Brain microvascular endothelial cell (primary cell): ENCODE measurements around the gene IL1B.

ENCODE experiments used
- DNase-seq: peaks from one replicate; pipeline ENCODE4 v3.0.0-alpha.2; 2020
- H3K27ac ChIP-seq: fragments of 250-450 bp; sonication (Bioruptor Pico); 2 replicates; pipeline ENCODE4 v1.5.1; 2020; ENCODE audit warnings: mild to moderate bottlenecking, moderate library complexity
- H3K27me3 ChIP-seq: fragments of 250-450 bp; sonication (Bioruptor Pico); replicated peaks from 2 replicates; pipeline ENCODE4 v1.5.1; 2020; ENCODE audit warnings: mild to moderate bottlenecking
- H3K36me3 ChIP-seq: fragments of 250-450 bp; sonication (Bioruptor Pico); replicated peaks from 2 replicates; pipeline ENCODE4 v1.5.1; 2020; ENCODE audit warnings: mild to moderate bottlenecking
- H3K4me3 ChIP-seq: 2 replicates; pipeline ENCODE4 v1.5.1; 2011; ENCODE audit warnings: low read depth, mild to moderate bottlenecking, control low read depth, low read length, moderate library complexity
- in situ Hi-C: cut with HindIII; loops from 2 replicates; pipeline ENCODE4 v1.10.0; 2017; ENCODE audit warnings: low sequenced_read_pairs, low pct_ligation_motif_present
- TF ChIP-seq, protein P1 (sequence below): IDR thresholded peaks from 2 replicates; pipeline ENCODE4 v1.5.1; 2011; ENCODE audit warnings: low read depth, mild to moderate bottlenecking, moderate library complexity, low read length, control low read depth, inconsistent platforms; ENCODE audit errors: missing control alignments

The IL1B gene

GRCh38 chr2:112824694-112825085 lies 11.9 kb downstream of the IL1B start:
- no peaks in the 10 kb centered on the region for H3K27me3 ChIP-seq
- H3K36me3 ChIP-seq: no peaks in the 10 kb centered on the region
- no peak overlapping the region for H3K4me3 ChIP-seq
- no peak for DNase-seq
- TF ChIP-seq, protein P1, sequence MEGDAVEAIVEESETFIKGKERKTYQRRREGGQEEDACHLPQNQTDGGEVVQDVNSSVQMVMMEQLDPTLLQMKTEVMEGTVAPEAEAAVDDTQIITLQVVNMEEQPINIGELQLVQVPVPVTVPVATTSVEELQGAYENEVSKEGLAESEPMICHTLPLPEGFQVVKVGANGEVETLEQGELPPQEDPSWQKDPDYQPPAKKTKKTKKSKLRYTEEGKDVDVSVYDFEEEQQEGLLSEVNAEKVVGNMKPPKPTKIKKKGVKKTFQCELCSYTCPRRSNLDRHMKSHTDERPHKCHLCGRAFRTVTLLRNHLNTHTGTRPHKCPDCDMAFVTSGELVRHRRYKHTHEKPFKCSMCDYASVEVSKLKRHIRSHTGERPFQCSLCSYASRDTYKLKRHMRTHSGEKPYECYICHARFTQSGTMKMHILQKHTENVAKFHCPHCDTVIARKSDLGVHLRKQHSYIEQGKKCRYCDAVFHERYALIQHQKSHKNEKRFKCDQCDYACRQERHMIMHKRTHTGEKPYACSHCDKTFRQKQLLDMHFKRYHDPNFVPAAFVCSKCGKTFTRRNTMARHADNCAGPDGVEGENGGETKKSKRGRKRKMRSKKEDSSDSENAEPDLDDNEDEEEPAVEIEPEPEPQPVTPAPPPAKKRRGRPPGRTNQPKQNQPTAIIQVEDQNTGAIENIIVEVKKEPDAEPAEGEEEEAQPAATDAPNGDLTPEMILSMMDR: no peak
- peak overlapping the region; percentile 8 for H3K27ac ChIP-seq
- in situ Hi-C loops: no loop called here

- Histone ChIP-seq H3K36me3 (no peaks in the 10 kb centered on the region), H3K4me3 (no peak overlapping the region), H3K27me3 (no peaks in the 10 kb centered on the region), H3K27ac (no peak overlapping the region)
- in situ Hi-C loops: no loop called here
- TF ChIP-seq, protein P1: no peak
- DNase-seq: no peak
These were observed 14.9 kb downstream of the IL1B start for GRCh38 chr2:112821682-112822081.

GRCh38 chr2:112821142-112821541 lies 15.4 kb downstream of the IL1B start:
- DNase-seq: no peak
- TF ChIP-seq, protein P1: no peak
- Histone ChIP-seq H3K36me3 (no peaks in the 10 kb centered on the region), H3K27ac (no peak overlapping the region), H3K27me3 (no peaks in the 10 kb centered on the region), H3K4me3 (no peak overlapping the region)
- in situ Hi-C loops: no loop called here

- no peak overlapping the region for H3K4me3 ChIP-seq
- H3K27me3 ChIP-seq: no peaks in the 10 kb centered on the region
- DNase-seq: no peak
- TF ChIP-seq, protein P1: no peak
- in situ Hi-C loops: no loop called here
- H3K27ac ChIP-seq: no peak overlapping the region
- H3K36me3 ChIP-seq: no peaks in the 10 kb centered on the region
These were observed 16.2 kb downstream of the IL1B start for GRCh38 chr2:112820343-112820742.

- in situ Hi-C loops: no loop called here
- TF ChIP-seq, protein P1: no peak
- Histone ChIP-seq H3K27ac (no peak overlapping the region), H3K36me3 (no peaks in the 10 kb centered on the region), H3K27me3 (no peaks in the 10 kb centered on the region), H3K4me3 (no peak overlapping the region)
- DNase-seq: no peak
These were observed 17.5 kb downstream of the IL1B start for GRCh38 chr2:112819081-112819480.

DNA sequence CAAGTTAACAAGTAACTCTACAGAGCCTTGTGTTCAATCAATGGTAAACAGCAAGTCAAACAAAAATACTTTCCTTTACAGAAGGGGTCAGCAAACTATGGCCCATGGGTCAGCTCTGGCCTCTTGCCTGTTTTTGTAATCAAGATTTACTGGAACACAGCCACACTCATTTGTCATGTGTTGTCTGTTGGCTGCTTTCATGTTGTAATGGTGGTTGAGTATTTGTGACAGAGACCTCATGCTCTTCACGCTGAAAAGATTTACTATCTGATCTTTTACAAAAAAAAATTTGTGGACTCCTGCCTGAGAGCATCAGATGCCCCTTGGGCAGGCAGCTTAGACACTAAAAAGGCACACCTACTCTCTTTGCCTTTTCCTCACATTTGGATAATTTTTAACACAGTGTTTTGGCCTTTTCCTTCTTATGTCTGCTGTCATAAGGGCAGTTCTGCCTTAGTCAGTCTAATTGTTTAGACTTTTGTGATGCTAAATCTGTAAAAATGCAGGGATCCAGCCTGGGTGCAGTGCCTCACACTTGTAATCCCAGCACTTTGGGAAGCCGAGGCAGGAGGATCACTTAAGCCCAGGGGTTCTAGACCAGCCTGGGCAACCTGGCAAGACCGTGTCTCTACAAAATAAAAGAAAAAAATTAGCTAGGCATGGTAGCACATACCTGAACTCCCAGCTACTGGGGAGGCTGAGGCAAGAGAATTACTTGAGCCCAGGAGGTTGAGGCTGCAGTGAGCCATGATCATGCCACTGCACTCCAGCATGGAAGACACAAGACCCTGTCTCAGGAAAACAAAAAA lies 18.3 kb downstream of the IL1B start:
- Histone ChIP-seq H3K36me3 (no peaks in the 10 kb centered on the region), H3K27me3 (no peaks in the 10 kb centered on the region), H3K4me3 (no peak overlapping the region), H3K27ac (no peak overlapping the region)
- no peak for DNase-seq
- TF ChIP-seq, protein P1: no peak
- in situ Hi-C loops: no loop called here
